ENCODE measurements around the gene CNTLN. TPM values are rescaled to one million over a fixed set of nuclear protein-coding genes. Genes with fewer than 3 reads are reported as not detected.
"Not testable (repeated sequence)": the region's sequence is repeated elsewhere in the genome, so short reads cannot be mapped to it uniquely, and the experiment has no call there.

Gene CNTLN
- total RNA-seq, 1 donor from 2014 or later = 2.5 TPM

GRCh38 chr9:17519761-17520160 lies 384.9 kb downstream of the CNTLN start:
- ATAC-seq = no peak

DNA sequence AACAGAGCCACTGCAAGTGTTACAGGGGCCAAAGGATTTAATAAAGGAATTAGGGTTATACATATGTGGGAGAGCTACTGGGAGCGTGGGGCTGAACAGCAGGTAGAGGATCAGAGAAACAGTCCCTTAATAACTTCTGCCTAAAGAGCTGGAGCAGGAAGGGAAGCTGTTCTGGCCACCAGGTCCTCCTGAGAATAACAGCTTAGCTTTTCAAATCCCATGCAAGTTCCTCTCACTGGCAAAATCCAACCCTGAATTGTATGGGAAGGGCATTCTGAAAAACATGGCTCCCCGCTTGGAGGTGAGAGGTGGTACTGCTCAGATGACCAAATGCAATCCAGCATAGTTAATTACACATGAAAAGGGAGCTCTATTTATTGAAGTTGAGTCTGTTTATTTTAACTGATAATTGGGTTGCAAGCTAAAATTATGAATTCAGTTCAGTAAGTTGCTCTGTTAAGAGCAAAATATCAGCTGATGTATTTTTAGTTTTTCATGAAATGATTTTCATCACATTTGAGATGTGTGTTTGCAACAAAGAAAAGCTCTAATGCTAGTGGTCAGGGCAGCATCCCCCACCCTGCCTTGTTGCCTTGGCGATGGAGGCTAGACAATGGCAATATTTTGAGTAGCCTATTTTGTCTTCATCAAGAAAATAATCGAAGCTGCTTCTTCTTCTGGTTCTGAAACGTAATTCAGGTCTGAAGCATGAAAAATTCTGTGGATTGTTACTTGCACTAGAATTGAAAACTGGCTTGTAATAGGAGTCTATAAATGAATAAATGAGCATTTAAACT lies 385.6 kb downstream of the CNTLN start:
- ATAC-seq = no peak

DNA sequence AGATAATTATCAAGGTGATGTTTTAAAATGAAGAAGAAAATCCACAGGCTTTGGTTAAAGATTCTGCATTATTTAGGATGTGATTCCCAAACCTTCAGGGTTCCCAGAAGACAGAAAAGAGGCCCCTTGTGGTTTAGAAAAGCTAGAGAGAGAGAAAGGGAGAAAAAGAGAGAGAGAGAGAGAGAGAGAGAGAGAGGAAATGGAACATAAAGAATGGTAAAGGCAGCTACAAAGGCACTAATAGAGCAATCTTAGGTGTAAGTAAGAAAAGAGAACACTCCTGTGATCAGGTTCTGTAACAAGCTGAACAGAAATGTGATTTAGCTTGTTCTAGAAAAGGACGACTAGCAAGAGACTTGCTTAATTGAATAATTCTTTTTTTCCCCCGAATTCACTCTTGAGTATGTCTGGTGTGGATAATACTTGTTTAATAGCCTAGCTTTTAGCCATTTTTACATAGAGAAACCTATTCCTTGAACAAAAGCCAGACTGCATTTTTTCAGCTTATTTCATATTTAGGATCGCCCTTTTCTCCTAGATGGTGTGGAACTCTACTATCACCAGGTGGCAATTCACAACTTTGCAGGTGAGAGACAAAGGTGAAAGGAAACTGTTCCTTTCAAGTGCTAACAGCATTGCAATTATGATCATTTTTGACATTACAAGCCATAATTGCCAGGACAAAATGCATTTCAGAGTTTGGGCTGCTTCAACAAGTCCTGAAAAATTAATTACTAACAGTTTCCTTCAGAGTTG lies 386.4 kb downstream of the CNTLN start:
- no peak for ATAC-seq

DNA sequence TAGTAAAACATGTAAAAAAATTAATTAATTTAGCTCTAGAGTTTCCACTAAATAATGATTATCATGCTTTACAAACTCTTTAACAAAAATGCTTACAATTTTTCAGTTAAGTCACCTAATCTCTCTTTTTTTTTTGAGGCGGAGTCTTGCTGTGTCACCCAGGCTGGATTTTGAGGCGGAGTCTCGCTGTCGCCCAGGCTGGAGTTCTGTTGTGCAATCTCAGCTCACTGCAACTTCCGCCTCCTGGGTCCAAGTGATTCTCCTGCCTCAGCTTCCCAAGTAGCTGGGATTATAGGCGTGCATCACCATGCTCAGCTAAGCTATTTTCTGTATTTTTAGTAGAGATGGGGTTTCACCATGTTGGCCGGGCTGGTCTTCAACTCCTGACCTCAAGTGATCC lies 391.9 kb downstream of the CNTLN start:
- ATAC-seq = not testable (repeated sequence)

DNA sequence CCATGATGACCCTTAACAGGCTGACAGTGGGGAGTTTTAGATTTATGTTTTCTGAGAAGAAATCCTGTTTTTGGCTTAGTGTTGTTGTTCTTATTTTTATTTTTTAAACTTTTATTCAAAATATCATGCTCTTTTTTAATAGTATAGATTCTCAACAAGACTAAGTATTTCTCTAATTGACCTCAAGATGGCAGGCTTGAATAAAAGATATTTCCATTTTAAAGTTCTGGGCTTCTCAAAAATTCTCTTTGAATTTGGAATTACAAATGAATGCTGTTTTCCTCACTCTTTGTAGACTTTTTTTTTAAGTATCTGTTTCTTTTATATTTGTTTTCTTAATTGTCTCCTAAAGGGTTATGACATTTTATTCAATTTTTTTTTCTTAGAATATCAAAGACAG lies 394.0 kb downstream of the CNTLN start:
- ATAC-seq = no peak

DNA sequence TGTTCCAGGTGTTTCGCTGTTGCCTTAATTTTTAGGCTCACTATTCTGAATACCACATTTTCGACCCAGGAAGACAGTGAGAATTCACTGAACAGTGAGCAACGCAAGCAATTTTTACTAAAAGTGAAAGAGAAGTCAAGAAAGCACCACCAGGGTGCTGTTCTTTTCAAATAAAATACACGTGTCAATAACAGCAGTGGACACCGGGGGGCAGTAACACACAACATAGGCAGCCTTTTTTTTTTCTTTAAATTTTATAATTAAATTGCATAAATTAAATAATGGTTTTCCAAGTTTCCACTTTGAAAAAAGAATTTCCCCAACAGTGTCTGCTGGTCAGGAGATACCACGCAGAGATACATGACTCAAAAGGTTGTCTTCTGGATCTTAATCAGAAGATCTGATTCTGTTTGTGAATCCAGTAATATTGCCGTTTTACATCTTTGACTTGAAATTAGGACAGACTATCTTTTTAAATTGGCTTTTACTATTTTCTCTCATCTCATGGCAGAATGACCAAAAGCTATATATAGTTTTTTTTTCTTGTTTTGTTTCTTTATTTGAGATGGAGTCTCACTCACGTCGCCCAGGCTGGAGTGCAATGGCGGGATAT lies 396.9 kb downstream of the CNTLN start:
- no peak for ATAC-seq

GRCh38 chr9:17532461-17532860 lies 397.6 kb downstream of the CNTLN start:
- no peak for ATAC-seq

- ATAC-seq = no peak
Observed at GRCh38 chr9:17535176-17535575, 400.3 kb downstream of the CNTLN start.

GRCh38 chr9:17536027-17536426 lies 401.2 kb downstream of the CNTLN start:
- ATAC-seq = no peak

GRCh38 chr9:17551023-17551422 lies 416.2 kb downstream of the CNTLN start:
- ATAC-seq = no peak
